GM23338 (cell line): ENCODE measurements around the gene GPR153.

Experiments
- CREB1 ChIP-seq: fragments of 250-450 bp; sonication (Bioruptor Pico); IDR thresholded peaks from 2 replicates; pipeline ENCODE4 v1.5.0; 2020; ENCODE audit warnings: low read depth, mild to moderate bottlenecking, moderate library complexity
- CTCF ChIP-seq, 2 experiments: fragments of 200-600 bp in 1 of 2; sonication (generic) in 1 of 2; conservative IDR thresholded peaks; 2 replicates each; pipeline versions ENCODE4 v1.5.1 to v1.6.1; 2016 to 2017; ENCODE audit warnings: antibody characterized with exemption in 2 of 2, low read depth in 2 of 2, mild to moderate bottlenecking in 2 of 2, moderate library complexity in 1 of 2
- EZH2 ChIP-seq: fragments of 200-600 bp; sonication (generic); IDR thresholded peaks from one replicate; pipeline ENCODE4 v1.8.0; 2017; ENCODE audit warnings: antibody characterized with exemption, mild to moderate bottlenecking, low read depth; ENCODE audit not compliant: unreplicated experiment
- EZH2phosphoT487 ChIP-seq: fragments of 200-600 bp; sonication (generic); IDR thresholded peaks from one replicate; pipeline ENCODE4 v1.8.1; 2018; ENCODE audit warnings: antibody characterized with exemption; ENCODE audit not compliant: unreplicated experiment
- POLR2AphosphoS5 ChIP-seq: IDR thresholded peaks from 2 replicates; pipeline ENCODE4 v1.6.1; 2016; ENCODE audit warnings: antibody characterized with exemption, low read depth
- REST ChIP-seq: IDR thresholded peaks from one replicate; pipeline ENCODE4 v1.6.1; 2018; ENCODE audit warnings: antibody characterized with exemption; ENCODE audit not compliant: unreplicated experiment
- ZNF331 ChIP-seq: fragments of 250-450 bp; sonication (Bioruptor Pico); IDR thresholded peaks from 2 replicates; pipeline ENCODE4 v1.5.0; 2020; ENCODE audit warnings: low read depth, mild to moderate bottlenecking, moderate library complexity

GRCh38 chr1:6271006-6271405 lies 10.1 kb upstream of the GPR153 start:
- no peak for TF ChIP-seq CTCF (conservative IDR thresholded peaks at IDR 0.05; ENCODE audit: low read depth in 2 of 2)
- TF ChIP-seq REST: no peak
- TF ChIP-seq POLR2AphosphoS5: no peak
- TF ChIP-seq EZH2: no peak
- TF ChIP-seq EZH2phosphoT487: no peak
- TF ChIP-seq CREB1 (CRISPR knock-in tag): no peak
- no peak for TF ChIP-seq ZNF331
